Caco-2 (cell line): ENCODE data around the gene MSTO1. TPM values are rescaled to one million over a fixed set of nuclear protein-coding genes. Genes with fewer than 3 reads are reported as not detected.

Experiments
- BruUV-seq: library from RNA; stranded (reverse); fragments of 400-500 nt; replicated peaks from 2 replicates; lab custom pipeline; 2021; lab: Mats Ljungman, UMichigan
- CTCF ChIA-PET: fragments of 300-600 bp; sonication (Branson Sonifier 250); formaldehyde crosslinking; loops from one replicate; lab custom pipeline; 2022; ENCODE audit warnings: antibody characterized with exemption; lab: Charles Lee
- POLR2A ChIA-PET: fragments of 300-600 bp; sonication (Branson Sonifier 250); formaldehyde crosslinking; loops from one replicate; lab custom pipeline; 2022; ENCODE audit warnings: antibody characterized with exemption; lab: Charles Lee
- DNase-seq, 2 experiments: peaks; one replicate each; pipeline versions ENCODE4 v3.0.0 to v3.0.0-alpha.2; 2020 to 2022
- H3K27me3 ChIP-seq: replicated peaks from 2 replicates; pipeline ENCODE4 v1.6.0; 2011; ENCODE audit warnings: low read length; ENCODE audit not compliant: control insufficient read depth, insufficient read depth
- H3K36me3 ChIP-seq: 2 replicates; pipeline ENCODE4 v1.5.1; 2011; ENCODE audit warnings: low read length; ENCODE audit not compliant: control insufficient read depth, insufficient read depth
- H3K4me1 ChIP-seq: fragments of 250-450 bp; sonication (Bioruptor Pico); 2 replicates; pipeline ENCODE4 v1.5.1; 2020; ENCODE audit warnings: mild to moderate bottlenecking
- H3K4me3 ChIP-seq: 2 replicates; pipeline ENCODE4 v1.5.1; 2011; ENCODE audit warnings: low read depth, mild to moderate bottlenecking, control low read depth, low read length
- H3K9me3 ChIP-seq: fragments of 250-450 bp; sonication (Bioruptor Pico); 2 replicates; pipeline ENCODE4 v1.5.1; 2020; ENCODE audit warnings: mild to moderate bottlenecking, moderate library complexity
- H3K27ac Mint-ChIP-seq: one replicate; pipeline ENCODE4 v1.8.0; 2022; ENCODE audit warnings: mixed read lengths; ENCODE audit not compliant: unreplicated experiment
- H3K27me3 Mint-ChIP-seq: one replicate; pipeline ENCODE4 v1.8.0; 2022; ENCODE audit warnings: mixed read lengths; ENCODE audit not compliant: insufficient read depth, unreplicated experiment
- H3K36me3 Mint-ChIP-seq: one replicate; pipeline ENCODE4 v1.8.0; 2022; ENCODE audit warnings: mild to moderate bottlenecking, mixed read lengths; ENCODE audit not compliant: insufficient read depth, unreplicated experiment
- H3K4me1 Mint-ChIP-seq: one replicate; pipeline ENCODE4 v1.8.0; 2022; ENCODE audit warnings: low read depth, mixed read lengths; ENCODE audit not compliant: unreplicated experiment
- H3K4me3 Mint-ChIP-seq: one replicate; pipeline ENCODE4 v1.8.0; 2022; ENCODE audit warnings: mild to moderate bottlenecking, moderate library complexity, mixed read lengths; ENCODE audit not compliant: unreplicated experiment
- H3K9me3 Mint-ChIP-seq: one replicate; pipeline ENCODE4 v1.8.0; 2022; ENCODE audit warnings: mixed read lengths; ENCODE audit not compliant: unreplicated experiment
- intact Hi-C: fragments of 100-400 bp; cut with micrococcal nuclease; formaldehyde crosslinking; loops from one replicate; pipeline ENCODE4 v1.10.0; 2022; ENCODE audit not compliant: unreplicated experiment
- total RNA-seq: library from RNA; stranded (reverse); gene quantifications from 2 replicates; pipeline ENCODE4 v1.2.3, GENCODE V29; 2022
- TF ChIP-seq, protein P1 (sequence below), 2 experiments: fragments of 200-600 bp in 1 of 2; IDR thresholded peaks; 1 replicate in 1 of 2; 2 replicates in 1 of 2; pipeline versions ENCODE4 v1.5.1 to v1.8.0; 2011 to 2022; ENCODE audit warnings: antibody characterized with exemption in 1 of 2, control low read depth in 1 of 2, inconsistent platforms in 1 of 2, low read depth in 1 of 2, low read length in 1 of 2, mild to moderate bottlenecking in 1 of 2, moderate library complexity in 1 of 2; ENCODE audit not compliant: insufficient read depth in 1 of 2, severe bottlenecking in 1 of 2, unreplicated experiment in 1 of 2

The MSTO1 gene
- total RNA-seq, 1 experiment from 2014 or later, result 65.3 TPM

GRCh38 chr1:155650231-155650757, 40.3 kb downstream of the MSTO1 start:
- no peaks in the 10 kb centered on the region for H3K36me3 ChIP-seq
- H3K9me3 ChIP-seq, result peaks cover 10% of the 10 kb centered on the region; the same call in 1 of the 2 replicates
- CTCF ChIA-PET, result no interaction called here
- DNase-seq, result no peak
- TF ChIP-seq, protein P1, sequence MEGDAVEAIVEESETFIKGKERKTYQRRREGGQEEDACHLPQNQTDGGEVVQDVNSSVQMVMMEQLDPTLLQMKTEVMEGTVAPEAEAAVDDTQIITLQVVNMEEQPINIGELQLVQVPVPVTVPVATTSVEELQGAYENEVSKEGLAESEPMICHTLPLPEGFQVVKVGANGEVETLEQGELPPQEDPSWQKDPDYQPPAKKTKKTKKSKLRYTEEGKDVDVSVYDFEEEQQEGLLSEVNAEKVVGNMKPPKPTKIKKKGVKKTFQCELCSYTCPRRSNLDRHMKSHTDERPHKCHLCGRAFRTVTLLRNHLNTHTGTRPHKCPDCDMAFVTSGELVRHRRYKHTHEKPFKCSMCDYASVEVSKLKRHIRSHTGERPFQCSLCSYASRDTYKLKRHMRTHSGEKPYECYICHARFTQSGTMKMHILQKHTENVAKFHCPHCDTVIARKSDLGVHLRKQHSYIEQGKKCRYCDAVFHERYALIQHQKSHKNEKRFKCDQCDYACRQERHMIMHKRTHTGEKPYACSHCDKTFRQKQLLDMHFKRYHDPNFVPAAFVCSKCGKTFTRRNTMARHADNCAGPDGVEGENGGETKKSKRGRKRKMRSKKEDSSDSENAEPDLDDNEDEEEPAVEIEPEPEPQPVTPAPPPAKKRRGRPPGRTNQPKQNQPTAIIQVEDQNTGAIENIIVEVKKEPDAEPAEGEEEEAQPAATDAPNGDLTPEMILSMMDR (IDR thresholded peaks at IDR 0.05; ENCODE audit: insufficient read depth in 1 of 2, low read depth in 1 of 2, low read length in 1 of 2, severe bottlenecking in 1 of 2, unreplicated experiment in 1 of 2), result no peak
- intact Hi-C loops, result no loop called here
- Mint-ChIP-seq H3K27me3 (no peaks in the 10 kb centered on the region), H3K4me1 (peaks cover 14% of the 10 kb centered on the region), H3K4me3 (no peak overlapping the region), H3K27ac (no peak overlapping the region), H3K36me3 (no peaks in the 10 kb centered on the region), H3K9me3 (peaks cover 9% of the 10 kb centered on the region)
- POLR2A ChIA-PET, result no interaction called here
- BruUV-seq, result no TSS peak
- no peak overlapping the region for H3K4me3 ChIP-seq
- H3K4me1 ChIP-seq, result peaks cover 12% of the 10 kb centered on the region
- H3K27me3 ChIP-seq, result no peaks in the 10 kb centered on the region

- H3K4me3 ChIP-seq, result no peak overlapping the region
- H3K4me3 Mint-ChIP-seq, result peak overlapping the region; percentile 22
- H3K36me3 Mint-ChIP-seq, result peaks cover 4% of the 10 kb centered on the region
- POLR2A ChIA-PET, result interaction anchor here (0.5 to 0.8 kb wide), 3 partner anchors 282 to 1728 kb away, joined by 3 to 13 read pairs (median 4); partner anchors contain the start of gene CLK2
- H3K9me3 ChIP-seq, result peaks cover 10% of the 10 kb centered on the region; the same call in 1 of the 2 replicates
- H3K9me3 Mint-ChIP-seq, result peaks cover 9% of the 10 kb centered on the region
- CTCF ChIA-PET, result no interaction called here
- H3K27ac Mint-ChIP-seq, result peak overlapping the region; percentile 85
- peaks cover 14% of the 10 kb centered on the region for H3K4me1 Mint-ChIP-seq
- TF ChIP-seq, protein P1 (IDR thresholded peaks at IDR 0.05; ENCODE audit: insufficient read depth in 1 of 2, low read depth in 1 of 2, low read length in 1 of 2, severe bottlenecking in 1 of 2, unreplicated experiment in 1 of 2), result no peak
- no peaks in the 10 kb centered on the region for H3K36me3 ChIP-seq
- BruUV-seq, result no TSS peak
- DNase-seq, result no peak
- H3K27me3 Mint-ChIP-seq, result no peaks in the 10 kb centered on the region
- H3K27me3 ChIP-seq, result no peaks in the 10 kb centered on the region
- intact Hi-C loops, result no loop called here
- peaks cover 12% of the 10 kb centered on the region for H3K4me1 ChIP-seq
Observed at GRCh38 chr1:155651861-155652661, 42.0 kb downstream of the MSTO1 start.

DNA sequence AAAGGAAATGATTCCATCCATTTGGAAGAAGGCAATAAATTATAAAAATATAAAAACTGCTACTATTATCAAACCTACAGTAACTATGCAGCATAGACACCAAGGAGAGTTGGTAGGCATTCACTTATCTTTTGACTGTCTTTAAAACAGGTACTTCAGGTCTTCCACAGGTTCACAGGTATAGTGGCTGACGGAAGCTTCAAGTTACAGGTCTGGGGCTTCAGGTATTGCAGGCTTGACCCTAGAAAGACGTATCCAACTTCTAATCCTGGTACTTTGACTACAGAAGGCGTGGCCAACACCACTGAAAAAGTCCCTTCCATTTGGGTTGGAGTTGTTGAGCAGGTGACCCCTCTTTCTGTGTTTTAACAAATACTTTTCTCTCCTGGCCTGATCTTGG, 42.9 kb downstream of the MSTO1 start:
- CTCF ChIA-PET, result no interaction called here
- Mint-ChIP-seq H3K9me3 (peaks cover 9% of the 10 kb centered on the region), H3K27me3 (no peaks in the 10 kb centered on the region), H3K36me3 (peaks cover 13% of the 10 kb centered on the region), H3K4me1 (peaks cover 14% of the 10 kb centered on the region), H3K27ac (no peak overlapping the region), H3K4me3 (no peak overlapping the region)
- no TSS peak for BruUV-seq
- Histone ChIP-seq H3K4me3 (no peak overlapping the region), H3K9me3 (peaks cover 10% of the 10 kb centered on the region; the same call in 1 of the 2 replicates), H3K27me3 (no peaks in the 10 kb centered on the region), H3K36me3 (no peaks in the 10 kb centered on the region), H3K4me1 (peaks cover 12% of the 10 kb centered on the region)
- intact Hi-C loops, result no loop called here
- TF ChIP-seq, protein P1 (IDR thresholded peaks at IDR 0.05; ENCODE audit: insufficient read depth in 1 of 2, low read depth in 1 of 2, low read length in 1 of 2, severe bottlenecking in 1 of 2, unreplicated experiment in 1 of 2), result no peak
- POLR2A ChIA-PET, result no interaction called here
- no peak for DNase-seq
